ENCODE data around the gene DDX1. TPM values are rescaled to one million over a fixed set of nuclear protein-coding genes. Genes with fewer than 3 reads are reported as not detected.

DDX1 gene
- total RNA-seq, 1 experiment from 2014 or later, result 106 TPM

DNA sequence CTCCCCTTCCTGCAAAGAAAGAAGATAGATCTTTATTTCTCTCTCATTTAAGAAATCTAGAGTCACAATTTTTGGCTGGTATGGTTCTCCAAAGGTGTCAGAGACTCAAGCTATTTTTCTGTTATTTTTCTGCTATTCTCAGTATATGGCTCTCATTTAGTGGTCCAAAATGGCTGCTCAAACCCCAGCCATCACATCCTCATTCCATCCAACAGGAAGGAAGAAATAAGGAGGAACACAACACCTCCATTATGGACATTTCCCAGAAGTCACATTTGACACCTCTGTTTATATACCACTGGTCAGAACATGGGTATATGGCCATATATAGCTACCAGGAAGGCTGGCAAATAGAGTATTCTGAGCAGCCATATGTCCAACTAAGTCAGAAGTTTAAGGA is 7.4 kb upstream of the DDX1 start:
- Mint-ChIP-seq H3K27ac (ENCODE audit: unreplicated experiment) (no peak overlapping the region), H3K4me1 (ENCODE audit: low read depth, unreplicated experiment) (no peaks in the 10 kb centered on the region), H3K27me3 (ENCODE audit: unreplicated experiment) (no peaks in the 10 kb centered on the region), H3K36me3 (ENCODE audit: insufficient read depth, unreplicated experiment) (no peaks in the 10 kb centered on the region), H3K4me3 (ENCODE audit: low read depth, unreplicated experiment) (no peak overlapping the region), H3K9me3 (ENCODE audit: low read depth, unreplicated experiment) (no peaks in the 10 kb centered on the region)
- no TSS peak for BruUV-seq (replicated peaks)
- intact Hi-C loops (cut with micrococcal nuclease; ENCODE audit: unreplicated experiment), result no loop called here
- TF ChIP-seq CTCF (IDR thresholded peaks at IDR 0.05; ENCODE audit: unreplicated experiment), result no peak
- DNase-seq, result no peak
- CTCF ChIA-PET, result no interaction called here

DNA sequence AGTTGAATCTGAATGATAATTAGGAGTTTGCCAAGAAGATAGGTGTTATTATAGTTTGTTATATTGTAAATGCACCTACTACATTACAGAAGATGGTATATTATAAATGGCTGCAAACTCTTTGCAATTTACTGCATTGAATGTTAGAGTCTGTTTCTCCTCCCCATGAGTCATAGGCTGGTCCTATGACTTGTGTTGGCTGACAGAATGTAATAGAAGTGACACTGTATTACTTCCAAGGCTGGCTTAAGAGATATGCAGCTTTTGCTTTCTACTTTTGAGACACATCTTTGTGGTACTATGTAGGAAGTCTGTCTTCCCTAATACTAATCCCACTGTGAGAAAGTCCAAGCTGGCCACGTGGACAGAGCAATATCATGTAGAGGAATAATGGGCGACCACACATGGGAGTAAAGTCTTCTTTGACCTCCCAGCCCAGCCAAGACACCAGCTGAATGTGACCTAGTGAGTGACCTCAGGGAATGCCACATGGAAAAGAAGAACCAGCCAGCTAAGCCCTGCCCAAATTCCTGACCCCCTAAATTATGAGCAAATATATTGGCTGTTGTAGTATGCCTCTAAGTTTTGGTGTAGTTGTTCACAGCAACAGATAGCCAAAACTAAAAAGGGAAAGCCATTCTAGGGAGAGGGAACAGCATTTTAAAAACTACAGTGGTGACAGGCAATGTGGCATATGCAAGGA is 6.8 kb upstream of the DDX1 start:
- no peak for DNase-seq
- CTCF ChIA-PET, result no interaction called here
- Mint-ChIP-seq H3K9me3 (ENCODE audit: low read depth, unreplicated experiment) (no peaks in the 10 kb centered on the region), H3K27me3 (ENCODE audit: unreplicated experiment) (no peaks in the 10 kb centered on the region), H3K27ac (ENCODE audit: unreplicated experiment) (no peak overlapping the region), H3K4me1 (ENCODE audit: low read depth, unreplicated experiment) (no peaks in the 10 kb centered on the region), H3K36me3 (ENCODE audit: insufficient read depth, unreplicated experiment) (no peaks in the 10 kb centered on the region), H3K4me3 (ENCODE audit: low read depth, unreplicated experiment) (no peak overlapping the region)
- BruUV-seq (replicated peaks), result no TSS peak
- intact Hi-C loops (cut with micrococcal nuclease; ENCODE audit: unreplicated experiment), result loop anchor here (5.0 kb wide), 1 partner anchor 1158 kb away; no protein-coding TSS in a partner anchor
- TF ChIP-seq CTCF (IDR thresholded peaks at IDR 0.05; ENCODE audit: unreplicated experiment), result no peak

GRCh38 chr2:15588329-15588919 is 3.2 kb upstream of the DDX1 start:
- CTCF ChIA-PET, result no interaction called here
- peak; percentile 75 for DNase-seq
- no peak overlapping the region for H3K27ac Mint-ChIP-seq (ENCODE audit: unreplicated experiment)

GRCh38 chr2:15591373-15591691 is 336 bp upstream of the DDX1 start:
- TF ChIP-seq CTCF (IDR thresholded peaks at IDR 0.05; ENCODE audit: unreplicated experiment), result no peak
- no peak for DNase-seq
- H3K4me3 Mint-ChIP-seq (ENCODE audit: low read depth, unreplicated experiment), result peak overlapping the region; percentile 98
- H3K4me1 Mint-ChIP-seq (ENCODE audit: low read depth, unreplicated experiment), result peaks cover 6% of the 10 kb centered on the region
- H3K9me3 Mint-ChIP-seq (ENCODE audit: low read depth, unreplicated experiment), result no peaks in the 10 kb centered on the region
- CTCF ChIA-PET, result no interaction called here
- no TSS peak for BruUV-seq (replicated peaks)
- H3K27me3 Mint-ChIP-seq (ENCODE audit: unreplicated experiment), result no peaks in the 10 kb centered on the region
- intact Hi-C loops (cut with micrococcal nuclease; ENCODE audit: unreplicated experiment), result loop anchor here (5.0 kb wide), 1 partner anchor 1304 kb away; no protein-coding TSS in a partner anchor
- peaks cover 32% of the 10 kb centered on the region for H3K36me3 Mint-ChIP-seq (ENCODE audit: insufficient read depth, unreplicated experiment)
- peak overlapping the region; percentile 94 for H3K27ac Mint-ChIP-seq (ENCODE audit: unreplicated experiment)

More at GRCh38 chr2:15588329-15588919, 3.2 kb upstream of the DDX1 start:
- intact Hi-C loops (cut with micrococcal nuclease; ENCODE audit: unreplicated experiment), result loop anchor here (5.0 kb wide), 1 partner anchor 1161 kb away; no protein-coding TSS in a partner anchor
- no peak overlapping the region for H3K4me3 Mint-ChIP-seq (ENCODE audit: low read depth, unreplicated experiment)
- no peaks in the 10 kb centered on the region for H3K27me3 Mint-ChIP-seq (ENCODE audit: unreplicated experiment)
- peaks cover 21% of the 10 kb centered on the region for H3K36me3 Mint-ChIP-seq (ENCODE audit: insufficient read depth, unreplicated experiment)
- H3K4me1 Mint-ChIP-seq (ENCODE audit: low read depth, unreplicated experiment), result peaks cover 6% of the 10 kb centered on the region
- TF ChIP-seq CTCF (IDR thresholded peaks at IDR 0.05; ENCODE audit: unreplicated experiment), result peak; percentile 64
- H3K9me3 Mint-ChIP-seq (ENCODE audit: low read depth, unreplicated experiment), result no peaks in the 10 kb centered on the region
- BruUV-seq (replicated peaks), result no TSS peak

Measured in Calu3 (cell line).